OCI-LY3 (cell line): Measurements from ENCODE around the gene SPOCK1.

Experiments used
- H2AFZ ChIP-seq: fragments of 200-600, 300-600 bp; shearing (Covaris generic); 2 replicates; pipeline ENCODE4 v1.6.0; 2014; ENCODE audit warnings: antibody characterized with exemption, low read depth, low read length
- H3K27ac ChIP-seq: fragments of 200-600, 300-600 bp; sonication (generic); 2 replicates; pipeline ENCODE4 v1.5.1; 2014; ENCODE audit warnings: mild to moderate bottlenecking, low read length, moderate library complexity, mixed read lengths
- H3K27me3 ChIP-seq: fragments of 200-600, 300-600 bp; sonication (generic); 2 replicates; pipeline ENCODE4 v1.6.1; 2014; ENCODE audit warnings: low read depth, low read length, mixed read lengths
- H3K36me3 ChIP-seq: fragments of 200-600, 300-600 bp; sonication (generic); replicated peaks from 2 replicates; pipeline ENCODE3; 2014; ENCODE audit warnings: low read depth, low read length, mixed read lengths
- H3K4me1 ChIP-seq: fragments of 300-600, 200-600 bp; sonication (generic); 2 replicates; pipeline ENCODE4 v1.6.1; 2014; ENCODE audit warnings: low read length, mixed read lengths
- H3K4me2 ChIP-seq: fragments of 200-600, 300-600 bp; sonication (generic); 2 replicates; pipeline ENCODE4 v1.6.1; 2014; ENCODE audit warnings: low read length, mixed read lengths
- H3K4me3 ChIP-seq: fragments of 300-600, 200-600 bp; sonication (generic); 2 replicates; pipeline ENCODE4 v1.5.1; 2014; ENCODE audit warnings: antibody characterized with exemption, mild to moderate bottlenecking, low read length, moderate library complexity
- H3K79me2 ChIP-seq: fragments of 300-600, 200-600 bp; shearing (Covaris generic); 2 replicates; pipeline ENCODE4 v1.6.1; 2014; ENCODE audit warnings: mild to moderate bottlenecking, low read length, mixed read lengths
- H3K9ac ChIP-seq: fragments of 300-600, 200-600 bp; shearing (Covaris generic); 2 replicates; pipeline ENCODE4 v1.6.0; 2014; ENCODE audit warnings: mild to moderate bottlenecking, low read length, moderate library complexity
- H3K9me3 ChIP-seq: fragments of 200-600, 300-600 bp; shearing (Covaris generic); 2 replicates; pipeline ENCODE4 v1.6.1; 2014; ENCODE audit warnings: low read length, mixed read lengths; ENCODE audit not compliant: insufficient read depth
- H4K20me1 ChIP-seq: fragments of 200-600, 300-600 bp; sonication (generic); 2 replicates; pipeline ENCODE4 v1.6.1; 2016; ENCODE audit warnings: low read length, mixed read lengths; ENCODE audit not compliant: insufficient read depth
- EZH2phosphoT487 ChIP-seq: fragments of 200-600 bp; shearing (Covaris generic); IDR thresholded peaks from 2 replicates; pipeline ENCODE4 v1.6.1; 2018; ENCODE audit warnings: antibody characterized with exemption, mixed run types, low read depth
- TF ChIP-seq, protein P1 (sequence below): fragments of 200-600, 300-600 bp; sonication (generic); IDR thresholded peaks from 2 replicates; pipeline ENCODE4 v1.5.1; 2014; ENCODE audit warnings: antibody characterized with exemption, low read length, low read depth

Gene SPOCK1

DNA sequence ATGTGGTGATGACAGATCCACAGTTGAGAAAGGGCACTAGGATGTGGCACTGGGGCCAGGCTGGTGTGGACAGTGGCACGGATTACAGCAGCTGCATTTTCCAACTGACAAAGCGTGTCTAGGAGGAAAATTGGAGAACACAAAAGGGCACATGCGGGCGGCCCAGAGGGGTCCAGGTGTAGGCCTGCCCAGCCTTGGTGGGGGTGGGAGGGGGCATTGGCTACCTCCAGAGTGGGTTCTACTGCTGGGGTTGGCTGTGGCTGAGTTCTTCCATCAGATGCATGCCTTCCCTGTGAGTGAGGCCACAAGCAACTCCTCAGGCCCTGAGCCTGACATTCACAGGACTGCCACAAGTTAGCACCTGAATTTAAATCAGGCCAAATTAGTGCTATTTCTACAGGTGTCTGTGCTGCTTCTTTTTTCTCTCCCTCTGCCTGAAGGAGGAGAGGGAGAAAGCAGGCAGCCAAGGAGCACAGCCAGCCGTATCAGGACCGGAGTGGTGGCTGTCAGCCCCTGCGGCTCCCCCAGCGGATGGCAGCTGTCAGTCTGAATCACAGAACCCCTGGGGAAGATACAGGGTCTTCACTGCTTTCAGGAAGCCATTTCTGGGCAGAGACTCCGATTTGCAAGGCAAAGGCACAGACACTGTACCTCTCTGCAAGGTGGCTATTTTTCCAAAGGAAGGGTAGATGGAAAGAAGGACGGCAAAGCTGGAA, 464.2 kb downstream of the SPOCK1 start:
- Histone ChIP-seq H3K79me2 (no peaks in the 10 kb centered on the region), H3K9ac (no peak overlapping the region), H4K20me1 (no peaks in the 10 kb centered on the region), H3K9me3 (no peaks in the 10 kb centered on the region), H3K4me2 (no peak overlapping the region), H3K4me1 (no peaks in the 10 kb centered on the region), H3K4me3 (no peak overlapping the region), H2AFZ (no peak overlapping the region), H3K27ac (no peak overlapping the region), H3K36me3 (no peaks in the 10 kb centered on the region), H3K27me3 (no peaks in the 10 kb centered on the region)
- TF ChIP-seq EZH2phosphoT487 = no peak
- TF ChIP-seq, protein P1, sequence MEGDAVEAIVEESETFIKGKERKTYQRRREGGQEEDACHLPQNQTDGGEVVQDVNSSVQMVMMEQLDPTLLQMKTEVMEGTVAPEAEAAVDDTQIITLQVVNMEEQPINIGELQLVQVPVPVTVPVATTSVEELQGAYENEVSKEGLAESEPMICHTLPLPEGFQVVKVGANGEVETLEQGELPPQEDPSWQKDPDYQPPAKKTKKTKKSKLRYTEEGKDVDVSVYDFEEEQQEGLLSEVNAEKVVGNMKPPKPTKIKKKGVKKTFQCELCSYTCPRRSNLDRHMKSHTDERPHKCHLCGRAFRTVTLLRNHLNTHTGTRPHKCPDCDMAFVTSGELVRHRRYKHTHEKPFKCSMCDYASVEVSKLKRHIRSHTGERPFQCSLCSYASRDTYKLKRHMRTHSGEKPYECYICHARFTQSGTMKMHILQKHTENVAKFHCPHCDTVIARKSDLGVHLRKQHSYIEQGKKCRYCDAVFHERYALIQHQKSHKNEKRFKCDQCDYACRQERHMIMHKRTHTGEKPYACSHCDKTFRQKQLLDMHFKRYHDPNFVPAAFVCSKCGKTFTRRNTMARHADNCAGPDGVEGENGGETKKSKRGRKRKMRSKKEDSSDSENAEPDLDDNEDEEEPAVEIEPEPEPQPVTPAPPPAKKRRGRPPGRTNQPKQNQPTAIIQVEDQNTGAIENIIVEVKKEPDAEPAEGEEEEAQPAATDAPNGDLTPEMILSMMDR = no peak

- H3K9ac ChIP-seq = no peak overlapping the region
- no peaks in the 10 kb centered on the region for H3K4me1 ChIP-seq
- H3K4me3 ChIP-seq = no peak overlapping the region
- no peak overlapping the region for H2AFZ ChIP-seq
- no peaks in the 10 kb centered on the region for H3K9me3 ChIP-seq
- H3K79me2 ChIP-seq = no peaks in the 10 kb centered on the region
- no peaks in the 10 kb centered on the region for H3K36me3 ChIP-seq
- H3K27me3 ChIP-seq = no peaks in the 10 kb centered on the region
- no peak overlapping the region for H3K4me2 ChIP-seq
- no peaks in the 10 kb centered on the region for H4K20me1 ChIP-seq
- TF ChIP-seq, protein P1 = no peak
- no peak for TF ChIP-seq EZH2phosphoT487
- H3K27ac ChIP-seq = no peak overlapping the region
These were observed 464.9 kb downstream of the SPOCK1 start for GRCh38 chr5:137034213-137034612.

- Histone ChIP-seq H3K4me1 (no peaks in the 10 kb centered on the region), H3K9ac (no peak overlapping the region), H2AFZ (no peak overlapping the region), H3K27me3 (no peaks in the 10 kb centered on the region), H3K4me3 (no peak overlapping the region), H3K79me2 (no peaks in the 10 kb centered on the region), H4K20me1 (no peaks in the 10 kb centered on the region), H3K27ac (no peak overlapping the region), H3K4me2 (no peak overlapping the region), H3K9me3 (no peaks in the 10 kb centered on the region), H3K36me3 (no peaks in the 10 kb centered on the region)
- no peak for TF ChIP-seq EZH2phosphoT487
- TF ChIP-seq, protein P1 = no peak
These were observed 466.2 kb downstream of the SPOCK1 start for GRCh38 chr5:137032929-137033328.

- Histone ChIP-seq H4K20me1 (no peaks in the 10 kb centered on the region), H3K27me3 (no peaks in the 10 kb centered on the region), H3K4me1 (no peaks in the 10 kb centered on the region), H3K4me3 (no peak overlapping the region), H3K36me3 (no peaks in the 10 kb centered on the region), H2AFZ (no peak overlapping the region), H3K4me2 (no peak overlapping the region), H3K27ac (no peak overlapping the region), H3K79me2 (no peaks in the 10 kb centered on the region), H3K9ac (no peak overlapping the region), H3K9me3 (no peaks in the 10 kb centered on the region)
- TF ChIP-seq, protein P1 = no peak
- TF ChIP-seq EZH2phosphoT487 = no peak
These were observed 471.4 kb downstream of the SPOCK1 start for GRCh38 chr5:137027758-137028157.
